ENCODE results near the gene TMEM164. TPM values are rescaled to one million over a fixed set of nuclear protein-coding genes. Genes with fewer than 3 reads are reported as not detected.

Gene TMEM164
- total RNA-seq, 6 experiments from 2014 or later: 1.3 to 7.9 (median 2.8) TPM

DNA sequence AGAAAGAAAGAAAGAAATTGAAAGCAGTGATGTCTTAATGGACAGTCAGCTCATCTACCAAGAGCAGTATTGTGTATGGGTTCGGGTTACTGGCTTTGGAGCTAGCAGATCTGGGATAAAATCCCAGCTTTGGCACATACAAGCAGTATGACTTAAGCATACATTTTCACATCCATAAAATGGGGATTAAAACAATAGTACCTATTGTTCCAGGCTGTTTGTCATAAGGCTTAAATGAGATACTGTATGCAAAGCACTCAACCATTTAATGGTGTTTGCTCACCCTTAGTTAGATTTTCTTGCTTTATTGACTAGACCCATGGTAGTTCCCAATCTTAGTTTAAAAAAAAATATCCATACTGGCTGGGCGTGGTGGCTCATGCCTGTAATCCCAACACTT is 7.8 kb upstream of the TMEM164 start:
- DNase-seq (no peak), ATAC-seq (no peak)
- Histone ChIP-seq H3K36me3 (no peaks in the 10 kb centered on the region), H3K27me3 (no peaks in the 10 kb centered on the region), H3K4me1 (no peaks in the 10 kb centered on the region), H3K9me3 (no peaks in the 10 kb centered on the region), H3K27ac (no peak overlapping the region), H3K4me3 (no peak overlapping the region)
- TF ChIP-seq, protein P1, sequence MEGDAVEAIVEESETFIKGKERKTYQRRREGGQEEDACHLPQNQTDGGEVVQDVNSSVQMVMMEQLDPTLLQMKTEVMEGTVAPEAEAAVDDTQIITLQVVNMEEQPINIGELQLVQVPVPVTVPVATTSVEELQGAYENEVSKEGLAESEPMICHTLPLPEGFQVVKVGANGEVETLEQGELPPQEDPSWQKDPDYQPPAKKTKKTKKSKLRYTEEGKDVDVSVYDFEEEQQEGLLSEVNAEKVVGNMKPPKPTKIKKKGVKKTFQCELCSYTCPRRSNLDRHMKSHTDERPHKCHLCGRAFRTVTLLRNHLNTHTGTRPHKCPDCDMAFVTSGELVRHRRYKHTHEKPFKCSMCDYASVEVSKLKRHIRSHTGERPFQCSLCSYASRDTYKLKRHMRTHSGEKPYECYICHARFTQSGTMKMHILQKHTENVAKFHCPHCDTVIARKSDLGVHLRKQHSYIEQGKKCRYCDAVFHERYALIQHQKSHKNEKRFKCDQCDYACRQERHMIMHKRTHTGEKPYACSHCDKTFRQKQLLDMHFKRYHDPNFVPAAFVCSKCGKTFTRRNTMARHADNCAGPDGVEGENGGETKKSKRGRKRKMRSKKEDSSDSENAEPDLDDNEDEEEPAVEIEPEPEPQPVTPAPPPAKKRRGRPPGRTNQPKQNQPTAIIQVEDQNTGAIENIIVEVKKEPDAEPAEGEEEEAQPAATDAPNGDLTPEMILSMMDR (IDR thresholded peaks at IDR 0.05): no peak
- no peak for TF ChIP-seq POLR2A (IDR thresholded peaks at IDR 0.05)
- WGBS (ENCODE audit: insufficient coverage, low coverage, low lambda C conversion rate, missing lambda C conversion rate): 50% methylated on average over 2 of the region's 2 CpGs
- intact Hi-C loops (cut with DNase I): no loop called here

DNA sequence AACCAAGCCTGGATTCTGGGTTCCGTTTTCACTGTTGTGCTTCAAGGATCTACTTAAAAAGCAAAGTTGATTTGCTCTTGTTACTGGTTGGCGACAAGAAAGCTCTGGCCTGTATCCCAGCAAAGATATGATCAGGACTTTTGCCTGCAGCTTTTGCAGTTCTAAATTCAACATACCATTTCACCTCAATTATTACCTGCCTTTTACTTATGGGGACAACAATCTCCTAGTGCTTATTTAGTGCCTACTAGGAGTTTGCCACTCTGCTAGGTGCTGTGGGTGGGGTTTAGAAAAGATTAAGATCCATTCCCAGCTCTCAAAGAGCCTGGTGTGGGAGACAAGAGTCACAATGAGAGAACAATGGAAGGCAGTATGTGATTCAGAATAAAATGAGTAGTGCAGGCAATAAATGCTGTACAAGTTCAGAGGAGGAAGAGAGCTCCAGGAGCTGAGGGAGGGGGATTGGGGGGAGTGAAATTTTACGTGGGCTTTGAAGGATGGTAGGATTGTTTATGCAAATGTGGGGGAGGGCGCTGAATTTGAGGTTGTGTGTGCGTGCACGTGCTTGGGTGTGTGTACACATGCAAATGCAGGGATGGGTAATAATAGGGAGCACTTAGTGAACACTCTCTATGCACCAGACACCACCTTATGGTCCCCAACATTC is 5.0 kb upstream of the TMEM164 start:
- Histone ChIP-seq H3K36me3 (no peaks in the 10 kb centered on the region), H3K4me1 (no peaks in the 10 kb centered on the region), H3K9me3 (no peaks in the 10 kb centered on the region), H3K27ac (no peak overlapping the region), H3K27me3 (no peaks in the 10 kb centered on the region), H3K4me3 (no peak overlapping the region)
- TF ChIP-seq POLR2A (IDR thresholded peaks at IDR 0.05): no peak
- TF ChIP-seq, protein P1 (IDR thresholded peaks at IDR 0.05): no peak
- WGBS (ENCODE audit: insufficient coverage, low coverage, low lambda C conversion rate, missing lambda C conversion rate): 52% methylated on average over 6 of the region's 6 CpGs
- intact Hi-C loops (cut with DNase I): no loop called here
- DNase-seq (no peak), ATAC-seq (no peak)

DNA sequence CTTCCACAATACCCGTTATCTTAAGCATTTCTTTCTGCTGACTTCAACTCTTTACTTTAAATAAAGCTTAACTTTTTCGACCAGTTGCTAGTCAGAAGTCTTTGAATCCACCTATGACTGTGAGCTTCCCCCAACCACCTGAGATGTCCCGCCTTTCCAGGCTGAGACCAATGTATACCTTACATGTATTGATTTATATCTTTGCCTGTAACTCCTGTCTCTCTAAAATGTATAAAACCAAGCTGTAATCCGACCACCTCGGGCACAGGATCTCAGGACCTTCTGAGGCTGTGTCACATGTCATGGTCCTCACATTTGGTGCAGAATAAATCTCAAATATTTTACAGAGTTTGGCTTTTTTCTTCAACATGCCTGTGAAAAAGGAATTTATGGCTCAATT is 2.9 kb upstream of the TMEM164 start:
- WGBS (ENCODE audit: insufficient coverage, low coverage, low lambda C conversion rate, missing lambda C conversion rate): 75% methylated on average over 5 of the region's 5 CpGs
- Histone ChIP-seq H3K4me1 (peaks cover 0 to 11% (median 0%) of the 10 kb centered on the region in 4 donors), H3K27me3 (no peaks in the 10 kb centered on the region), H3K27ac (no peak overlapping the region), H3K9me3 (no peaks in the 10 kb centered on the region), H3K36me3 (no peaks in the 10 kb centered on the region), H3K4me3 (no peak overlapping the region)
- DNase-seq (no peak), ATAC-seq (no peak)
- no peak for TF ChIP-seq POLR2A (IDR thresholded peaks at IDR 0.05)
- TF ChIP-seq, protein P1 (IDR thresholded peaks at IDR 0.05): no peak
- intact Hi-C loops (cut with DNase I): no loop called here

DNA sequence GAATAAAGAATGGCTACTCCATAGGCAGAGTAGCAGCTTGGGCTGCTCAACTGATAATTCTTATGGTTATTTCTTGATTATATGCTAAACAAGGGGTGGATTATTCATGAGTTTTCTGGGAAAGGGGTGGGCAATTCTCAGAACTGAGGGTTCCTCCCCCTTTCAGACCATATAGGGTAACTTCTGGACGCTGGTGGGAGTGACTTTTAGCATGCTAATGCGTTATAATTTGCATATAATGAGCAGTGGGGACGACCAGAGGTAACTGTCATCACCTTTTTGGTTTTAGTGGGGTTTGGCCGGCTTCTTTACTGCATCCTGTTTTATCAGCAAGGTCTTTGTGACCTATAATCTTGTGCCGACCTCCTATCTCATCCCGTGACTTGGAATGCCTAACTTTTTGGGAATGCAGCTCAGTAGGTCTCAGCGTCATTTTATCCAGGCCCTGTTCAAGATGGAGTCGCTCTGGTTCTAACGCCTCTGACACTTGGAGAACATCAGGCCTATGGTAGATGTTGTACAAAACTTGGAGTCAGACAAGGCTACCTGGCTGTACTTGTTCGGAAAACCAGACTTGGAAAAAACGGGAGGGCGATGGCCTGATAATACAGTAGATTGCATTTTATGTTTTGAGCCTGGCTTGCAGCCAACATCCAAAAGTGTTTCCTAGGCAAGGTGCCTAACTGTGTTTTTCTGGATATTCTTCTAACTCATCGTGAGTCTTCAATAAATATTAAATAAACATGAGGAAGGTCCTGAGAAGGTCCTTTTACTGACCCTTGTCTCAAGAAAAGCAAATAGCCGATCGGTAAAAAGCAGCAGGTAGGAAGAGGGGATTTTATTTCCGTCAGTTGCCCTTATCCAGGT is 1.8 kb upstream of the TMEM164 start:
- peaks cover 0 to 11% (median 0%) of the 10 kb centered on the region in 4 donors for H3K4me1 ChIP-seq
- H3K9me3 ChIP-seq: no peaks in the 10 kb centered on the region
- intact Hi-C loops (cut with DNase I): no loop called here
- WGBS (ENCODE audit: insufficient coverage, low coverage, low lambda C conversion rate, missing lambda C conversion rate): 72% methylated on average over 16 of the region's 16 CpGs
- ATAC-seq: no peak
- H3K27me3 ChIP-seq: no peaks in the 10 kb centered on the region
- DNase-seq: no peak
- H3K27ac ChIP-seq: no peak overlapping the region
- no peak overlapping the region for H3K4me3 ChIP-seq
- TF ChIP-seq, protein P1 (IDR thresholded peaks at IDR 0.05): no peak
- no peak for TF ChIP-seq POLR2A (IDR thresholded peaks at IDR 0.05)
- no peaks in the 10 kb centered on the region for H3K36me3 ChIP-seq

Measured in right lobe of liver (tissue), 6 donors.